ENCODE data around the gene OR2V1.

GRCh38 chr5:181126841-181127240, 4.1 kb downstream of the OR2V1 start:
- no peak for TF ChIP-seq ELF4 (IDR thresholded peaks at IDR 0.05)
- TF ChIP-seq NFRKB (IDR thresholded peaks at IDR 0.05): no peak
- no peak for TF ChIP-seq SP1 (IDR thresholded peaks at IDR 0.05)
- TF ChIP-seq PKNOX1 (IDR thresholded peaks at IDR 0.05): no peak
